Stimulated activated effector memory CD8-positive, alpha-beta T cell treated with anti-CD3 and anti-CD28 coated beads, Interleukin-12 subunit alpha, Interleukin-12 subunit beta, amount 100 ng/mL, for 72 hours (primary cell): ENCODE measurements around the gene CBL.

Experiments
- ATAC-seq: fragments of 150-1000 bp; cut with Tn5 transposase; 2 replicates; pipeline ENCODE4 v1.10.0; 2021
- DNase-seq, 2 donors: peaks; one replicate each; pipeline ENCODE4 v3.0.0; 2021 to 2022; ENCODE audit warnings: low spot score in 2 of 2
- H3K27ac Mint-ChIP-seq: one replicate; pipeline ENCODE4 v1.8.0; 2022; ENCODE audit warnings: mild to moderate bottlenecking, mixed read lengths
- H3K36me3 Mint-ChIP-seq: one replicate; pipeline ENCODE4 v1.8.0; 2022; ENCODE audit warnings: mild to moderate bottlenecking, mixed read lengths
- H3K4me1 Mint-ChIP-seq: one replicate; pipeline ENCODE4 v1.8.0; 2022; ENCODE audit warnings: mixed read lengths
- H3K4me3 Mint-ChIP-seq: one replicate; pipeline ENCODE4 v1.8.0; 2022; ENCODE audit warnings: mild to moderate bottlenecking, mixed read lengths
- H3K9me3 Mint-ChIP-seq: one replicate; pipeline ENCODE4 v1.8.0; 2022; ENCODE audit warnings: mixed read lengths

CBL gene

GRCh38 chr11:119332111-119332765, 126.1 kb downstream of the CBL start:
- Mint-ChIP-seq H3K4me1 (peaks cover 33% of the 10 kb centered on the region), H3K4me3 (peak overlapping the region; percentile 97), H3K9me3 (no peaks in the 10 kb centered on the region), H3K27ac (peak overlapping the region; percentile 15), H3K36me3 (peaks cover 21% of the 10 kb centered on the region)
- DNase-seq (no peak), ATAC-seq (no peak)

DNA sequence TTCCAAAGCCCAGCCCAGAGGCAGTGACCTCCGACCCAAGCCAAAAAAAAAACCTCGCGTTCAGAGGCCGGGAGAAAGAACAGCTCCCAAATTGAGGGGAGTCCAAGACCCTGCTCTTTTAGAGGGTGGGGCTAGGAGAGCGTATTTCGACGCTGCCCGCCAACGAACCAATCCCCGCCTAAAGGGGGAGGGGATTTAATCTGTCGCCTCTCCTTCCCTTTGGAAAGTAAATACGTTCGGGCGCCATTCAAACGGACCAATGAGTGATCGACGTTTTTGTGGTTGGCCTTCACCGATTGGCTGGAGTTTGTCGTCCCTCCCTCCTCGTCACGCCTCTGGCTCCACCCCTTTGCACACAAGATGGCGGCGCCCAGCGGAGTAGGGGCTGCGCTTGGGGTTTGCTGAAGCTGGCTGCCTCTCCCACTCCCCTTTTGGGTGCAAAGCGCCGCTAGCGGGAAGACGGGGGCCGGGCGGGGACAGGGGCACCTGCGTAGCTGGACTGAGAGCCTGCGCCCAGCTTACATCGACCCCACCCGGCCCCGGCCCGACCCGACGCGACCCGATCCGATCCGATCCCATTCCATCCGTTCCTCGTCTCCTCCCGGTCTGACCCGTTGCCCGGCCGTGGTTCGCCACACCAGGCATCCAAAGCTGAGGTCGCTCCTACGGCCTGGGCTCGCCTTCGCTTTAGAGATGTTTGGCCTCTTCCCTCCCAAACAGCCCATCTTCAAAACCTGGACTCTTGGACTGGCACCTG, 128.2 kb downstream of the CBL start, which contains the start of gene RNF26:
Gene RNF26 (plus strand): TSS at position 354 of the 757 bp plus-strand sequence. CDS start 596 bp downstream, outside the sequence.
- ATAC-seq = peak; percentile 94
- Mint-ChIP-seq H3K4me1 (peaks cover 43% of the 10 kb centered on the region), H3K4me3 (peak within 1 kb of the TSS; percentile 97), H3K9me3 (no peaks in the 10 kb centered on the region), H3K36me3 (peaks cover 26% of the 10 kb centered on the region), H3K27ac (peak within 1 kb of the TSS; percentile 98)
- peak; percentile 82 to 95 for DNase-seq

DNA sequence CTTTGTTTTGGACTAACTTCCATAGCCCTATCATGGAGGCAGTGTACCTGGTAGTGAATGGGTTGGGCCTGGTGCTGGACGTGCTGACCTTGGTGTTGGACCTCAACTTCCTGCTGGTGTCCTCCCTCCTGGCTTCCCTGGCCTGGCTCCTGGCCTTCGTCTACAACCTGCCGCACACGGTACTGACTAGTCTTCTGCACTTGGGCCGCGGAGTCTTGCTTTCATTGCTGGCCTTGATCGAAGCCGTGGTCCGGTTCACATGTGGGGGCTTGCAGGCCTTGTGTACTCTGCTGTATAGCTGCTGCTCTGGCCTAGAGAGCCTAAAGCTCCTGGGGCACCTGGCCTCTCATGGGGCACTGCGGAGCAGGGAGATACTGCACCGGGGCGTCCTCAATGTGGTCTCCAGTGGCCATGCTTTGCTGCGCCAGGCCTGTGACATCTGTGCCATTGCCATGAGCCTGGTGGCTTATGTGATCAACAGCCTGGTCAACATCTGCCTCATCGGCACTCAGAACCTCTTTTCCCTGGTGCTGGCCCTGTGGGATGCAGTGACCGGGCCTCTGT, 129.0 kb downstream of the CBL start:
- DNase-seq (no peak), ATAC-seq (no peak)
- no peaks in the 10 kb centered on the region for H3K9me3 Mint-ChIP-seq
- peak overlapping the region; percentile 98 for H3K27ac Mint-ChIP-seq
- H3K4me3 Mint-ChIP-seq = peak overlapping the region; percentile 97
- H3K36me3 Mint-ChIP-seq = peaks cover 26% of the 10 kb centered on the region
- H3K4me1 Mint-ChIP-seq = peaks cover 45% of the 10 kb centered on the region

DNA sequence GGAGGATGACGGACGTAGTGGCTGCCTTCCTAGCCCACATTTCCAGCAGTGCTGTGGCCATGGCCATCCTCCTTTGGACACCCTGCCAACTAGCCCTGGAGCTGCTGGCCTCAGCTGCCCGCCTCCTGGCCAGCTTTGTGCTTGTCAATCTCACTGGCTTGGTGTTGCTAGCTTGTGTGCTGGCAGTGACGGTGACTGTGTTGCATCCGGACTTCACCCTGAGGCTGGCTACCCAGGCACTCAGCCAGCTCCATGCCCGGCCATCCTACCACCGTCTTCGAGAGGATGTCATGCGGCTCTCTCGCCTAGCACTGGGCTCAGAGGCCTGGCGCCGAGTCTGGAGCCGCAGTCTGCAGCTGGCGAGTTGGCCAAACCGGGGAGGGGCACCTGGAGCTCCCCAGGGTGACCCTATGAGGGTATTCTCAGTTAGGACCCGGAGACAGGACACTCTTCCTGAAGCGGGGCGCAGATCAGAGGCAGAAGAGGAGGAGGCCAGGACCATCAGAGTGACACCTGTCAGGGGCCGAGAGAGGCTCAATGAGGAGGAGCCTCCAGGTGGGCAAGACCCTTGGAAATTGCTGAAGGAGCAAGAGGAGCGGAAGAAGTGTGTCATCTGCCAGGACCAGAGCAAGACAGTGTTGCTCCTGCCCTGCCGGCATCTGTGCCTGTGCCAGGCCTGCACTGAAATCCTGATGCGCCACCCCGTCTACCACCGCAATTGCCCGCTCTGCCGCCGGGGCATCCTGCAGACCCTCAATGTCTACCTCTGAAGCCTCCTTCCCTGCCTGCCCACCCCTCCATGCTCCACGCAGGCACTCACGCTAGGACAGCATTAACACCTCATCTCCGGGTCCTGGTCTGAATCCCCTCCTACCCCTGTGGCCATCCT, 129.8 kb downstream of the CBL start:
- Mint-ChIP-seq H3K27ac (peak overlapping the region; percentile 98), H3K9me3 (no peaks in the 10 kb centered on the region), H3K36me3 (peaks cover 26% of the 10 kb centered on the region), H3K4me1 (peaks cover 48% of the 10 kb centered on the region), H3K4me3 (peak overlapping the region; percentile 97)
- no peak for DNase-seq
- no peak for ATAC-seq

DNA sequence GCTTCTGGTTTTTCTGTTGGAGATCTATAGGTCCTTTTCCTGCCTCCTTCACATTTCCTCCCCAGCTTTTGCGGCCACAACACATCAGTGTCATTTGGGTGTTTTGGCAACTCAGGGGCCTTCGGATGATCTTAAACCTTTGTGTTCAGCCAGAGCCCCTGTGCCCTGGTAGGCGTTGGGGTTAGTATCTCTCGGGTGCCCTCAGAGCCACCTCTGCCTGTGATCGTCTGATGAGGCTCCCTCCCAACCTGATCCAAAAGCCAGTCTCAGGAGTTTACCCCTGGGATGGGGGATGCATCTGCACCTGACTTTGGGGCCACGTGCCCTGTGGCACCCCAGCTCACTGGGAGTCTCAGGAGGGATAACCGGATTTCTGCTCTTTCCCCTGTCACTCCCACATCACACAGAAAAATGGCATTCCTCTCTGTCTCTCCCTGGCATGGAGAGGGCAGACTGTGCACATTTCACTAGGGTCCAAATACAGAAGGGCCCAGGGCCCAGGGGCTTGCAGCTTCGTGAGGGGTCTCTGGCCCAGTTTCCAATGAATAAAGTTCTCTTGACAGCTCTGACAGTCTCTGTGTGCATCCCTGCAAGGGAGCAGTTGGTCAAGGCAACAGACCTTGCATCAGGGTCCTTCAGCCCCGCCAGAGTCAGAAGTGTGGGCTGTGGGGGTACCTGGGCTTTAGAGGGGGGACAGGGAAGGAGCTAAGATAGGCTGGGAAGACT, 130.8 kb downstream of the CBL start:
- no peak for DNase-seq
- Mint-ChIP-seq H3K27ac (no peak overlapping the region), H3K9me3 (no peaks in the 10 kb centered on the region), H3K4me3 (peak overlapping the region; percentile 97), H3K36me3 (peaks cover 26% of the 10 kb centered on the region), H3K4me1 (peaks cover 53% of the 10 kb centered on the region)
- no peak for ATAC-seq

DNA sequence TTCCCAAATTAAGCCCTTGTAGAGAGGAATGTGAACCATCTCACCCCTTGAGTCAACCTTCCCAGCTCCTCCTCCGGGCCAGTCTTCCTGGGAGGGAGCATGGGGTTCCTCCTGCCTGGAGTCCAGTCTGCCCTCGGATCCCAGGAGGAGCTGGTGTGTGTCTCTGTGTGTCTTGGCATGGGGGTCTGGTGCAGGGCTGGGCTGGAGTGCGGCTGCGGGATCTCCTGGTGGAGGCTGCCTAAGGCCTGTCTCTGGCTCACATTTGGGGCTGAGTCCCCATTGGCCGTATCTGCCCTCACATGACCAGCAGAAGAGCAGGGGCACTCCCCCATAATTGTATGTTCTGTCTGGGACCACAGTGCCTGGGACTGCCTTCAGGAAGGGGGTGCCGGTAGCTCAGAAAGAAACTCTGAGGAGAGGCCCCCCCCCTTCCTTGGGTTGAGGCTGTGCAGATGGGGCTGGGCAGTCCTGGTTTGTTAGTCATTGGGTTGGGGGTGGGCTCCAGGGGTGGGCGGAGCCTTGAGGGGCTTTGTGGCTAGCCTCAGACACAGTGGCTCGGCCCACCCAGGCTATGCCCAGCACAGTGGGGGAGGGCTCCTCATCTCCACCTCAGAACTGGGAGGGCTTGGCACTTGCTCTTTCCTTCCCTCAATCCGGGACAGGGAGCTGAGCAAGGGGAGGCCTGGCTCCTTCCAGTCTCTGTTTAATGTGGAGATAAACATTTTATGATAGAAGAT, 131.6 kb downstream of the CBL start:
- ATAC-seq (no peak), DNase-seq (no peak)
- Mint-ChIP-seq H3K27ac (no peak overlapping the region), H3K36me3 (peaks cover 26% of the 10 kb centered on the region), H3K4me3 (no peak overlapping the region), H3K4me1 (peaks cover 50% of the 10 kb centered on the region), H3K9me3 (no peaks in the 10 kb centered on the region)

- H3K27ac Mint-ChIP-seq = no peak overlapping the region
- no peaks in the 10 kb centered on the region for H3K9me3 Mint-ChIP-seq
- H3K4me1 Mint-ChIP-seq = peaks cover 45% of the 10 kb centered on the region
- peak; percentile 44 for ATAC-seq
- H3K4me3 Mint-ChIP-seq = no peak overlapping the region
- H3K36me3 Mint-ChIP-seq = peaks cover 26% of the 10 kb centered on the region
- DNase-seq = peak; percentile 57 to 88
Measured at GRCh38 chr11:119338318-119338890, 132.3 kb downstream of the CBL start.

DNA sequence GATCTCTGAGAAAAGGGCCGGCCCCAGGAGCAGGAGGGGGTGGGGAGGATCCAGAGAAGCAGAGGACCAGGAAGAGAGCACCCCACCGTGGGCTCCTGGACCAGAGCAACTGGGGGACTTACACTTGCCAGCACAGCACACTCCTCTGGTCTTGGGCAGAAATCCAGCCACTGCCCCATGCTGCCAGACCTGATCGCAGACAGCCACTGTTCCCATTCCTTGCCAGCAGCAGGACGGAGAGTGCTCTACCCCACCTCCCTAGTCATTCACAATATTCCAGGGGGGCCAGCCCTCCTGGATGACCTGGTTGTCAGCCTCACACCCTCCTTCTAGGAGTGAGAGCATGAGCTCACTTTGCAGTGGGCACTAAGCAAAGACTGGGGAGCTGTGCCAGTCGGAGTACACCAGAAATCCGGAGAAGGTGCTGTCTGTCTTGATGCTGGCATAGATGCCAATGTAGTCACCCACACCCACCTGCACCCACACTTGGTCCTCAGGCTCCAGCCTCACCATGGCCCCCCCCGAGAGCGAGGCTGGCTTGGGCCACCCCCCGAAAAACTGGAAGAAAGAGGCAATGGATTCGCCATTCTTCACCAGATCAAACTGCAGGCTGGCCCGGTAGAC, 132.9 kb downstream of the CBL start:
- peaks cover 45% of the 10 kb centered on the region for H3K4me1 Mint-ChIP-seq
- H3K36me3 Mint-ChIP-seq = peaks cover 21% of the 10 kb centered on the region
- DNase-seq (no peak), ATAC-seq (no peak)
- no peak overlapping the region for H3K27ac Mint-ChIP-seq
- H3K9me3 Mint-ChIP-seq = no peaks in the 10 kb centered on the region
- H3K4me3 Mint-ChIP-seq = peak overlapping the region; percentile 48

DNA sequence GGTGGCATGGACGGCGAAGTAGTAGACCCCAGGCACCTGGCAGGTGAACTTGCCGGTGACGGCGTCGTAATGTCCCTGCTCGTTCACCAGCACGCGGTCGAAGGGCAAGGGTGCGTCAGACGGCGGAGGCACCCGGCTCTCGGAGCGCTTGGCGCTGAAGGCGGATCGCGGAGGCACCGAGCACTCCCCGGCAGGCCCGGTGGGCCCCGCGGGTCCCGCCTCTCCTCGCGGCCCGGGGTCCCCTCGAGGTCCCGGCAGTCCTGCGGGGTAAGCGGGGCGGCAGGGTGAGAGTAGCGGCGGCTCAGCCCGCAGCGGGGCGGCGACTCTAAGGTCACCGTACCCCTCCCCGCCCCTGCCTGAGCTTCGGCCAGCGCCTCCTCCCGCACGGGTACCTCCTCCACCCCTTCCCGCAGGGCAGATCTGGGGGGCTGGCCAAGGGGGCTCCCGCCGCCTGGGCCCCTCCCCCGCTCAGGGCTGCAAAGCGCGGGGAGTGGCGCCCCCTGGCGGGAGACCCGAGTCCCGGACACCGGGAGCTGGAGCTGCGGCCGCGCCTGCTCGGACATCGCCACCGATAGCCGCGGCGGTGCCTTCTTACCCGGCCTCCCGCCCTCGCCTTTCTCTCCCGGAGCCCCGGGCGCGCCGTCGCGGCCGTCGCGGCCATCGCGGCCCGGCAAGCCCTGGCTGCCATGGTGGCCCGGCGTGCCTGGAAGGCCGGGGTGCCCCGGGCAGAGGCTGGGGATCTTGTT, 133.6 kb downstream of the CBL start:
- Mint-ChIP-seq H3K27ac (no peak overlapping the region), H3K4me1 (peaks cover 43% of the 10 kb centered on the region), H3K36me3 (peaks cover 15% of the 10 kb centered on the region), H3K4me3 (peak overlapping the region; percentile 48), H3K9me3 (no peaks in the 10 kb centered on the region)
- ATAC-seq = peak; percentile 3
- DNase-seq = no peak

GRCh38 chr11:119340335-119341221, 134.4 kb downstream of the CBL start, which contains the start of gene C1QTNF5:
Gene C1QTNF5, minus strand, starts transcription at chr11:119340883. Its CDS starts 486 bp downstream, at chr11:119340397.
- no peak within 1 kb of the TSS for H3K4me3 Mint-ChIP-seq
- H3K27ac Mint-ChIP-seq = no peak within 1 kb of the TSS
- H3K4me1 Mint-ChIP-seq = peaks cover 35% of the 10 kb centered on the region
- ATAC-seq (no peak), DNase-seq (no peak)
- H3K36me3 Mint-ChIP-seq = peaks cover 16% of the 10 kb centered on the region
- no peaks in the 10 kb centered on the region for H3K9me3 Mint-ChIP-seq

DNA sequence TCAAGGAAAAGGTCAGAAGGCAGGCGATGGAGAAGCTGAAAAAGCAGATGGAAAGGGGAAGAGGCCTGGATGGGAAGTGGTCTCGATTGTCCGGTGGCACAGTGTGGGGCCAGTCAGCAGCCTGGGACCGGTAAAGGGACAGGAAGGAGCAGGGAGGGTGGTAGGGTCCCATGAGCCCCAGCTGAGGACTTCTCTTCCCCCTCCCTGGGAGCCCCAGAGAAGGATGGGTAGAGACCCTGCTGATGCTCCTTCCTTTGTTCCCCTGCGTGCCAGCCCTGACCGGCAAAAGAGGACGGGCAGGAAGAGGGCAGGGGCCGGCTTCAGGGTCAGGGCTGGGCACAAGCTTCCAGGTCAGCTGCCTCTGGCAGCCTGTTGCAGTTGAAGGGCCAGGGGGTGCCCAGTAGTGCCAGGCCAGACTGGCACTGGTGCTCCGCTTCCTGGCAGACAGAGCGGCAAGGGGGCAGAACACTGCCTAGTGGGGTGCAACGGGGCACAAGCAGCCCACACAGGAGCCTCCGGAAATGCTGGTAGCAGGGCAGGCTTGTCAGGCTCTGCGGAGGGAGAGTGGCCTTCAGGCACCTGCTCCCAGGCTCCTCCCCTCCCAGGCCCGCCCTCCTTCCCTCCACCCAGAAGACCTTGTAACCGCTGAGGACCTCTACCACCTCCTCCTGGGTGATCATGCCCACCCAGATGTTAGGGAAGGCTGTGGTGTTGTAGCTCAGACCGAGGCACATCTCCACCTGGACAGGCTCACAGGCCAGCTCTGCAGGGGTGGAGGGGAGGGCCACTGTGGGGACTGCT, 135.3 kb downstream of the CBL start:
- H3K9me3 Mint-ChIP-seq = no peaks in the 10 kb centered on the region
- H3K4me1 Mint-ChIP-seq = peaks cover 27% of the 10 kb centered on the region
- H3K36me3 Mint-ChIP-seq = peaks cover 15% of the 10 kb centered on the region
- DNase-seq (no peak), ATAC-seq (no peak)
- H3K4me3 Mint-ChIP-seq = no peak overlapping the region
- H3K27ac Mint-ChIP-seq = no peak overlapping the region
